T-helper 1 cell treated with Interleukin-12 subunit alpha and Interleukin-12 subunit beta and Interleukin-4 antibody, amounts not matched to agents 30 ng/mL and 1 ng/mL, for 36 hours (primary cell): Measurements from ENCODE around the gene CPNE2. TPM values are rescaled to one million over a fixed set of nuclear protein-coding genes. Genes with fewer than 3 reads are reported as not detected.

Experiments used
- intact Hi-C: fragments of 100-400 bp; cut with micrococcal nuclease; formaldehyde crosslinking; loops from one replicate; pipeline ENCODE4 v1.15.1; 2024
- total RNA-seq: library from RNA; stranded (reverse); gene quantifications from 2 replicates; pipeline ENCODE4 v1.2.3, GENCODE V29; 2022

Gene CPNE2
- total RNA-seq, 1 donor from 2014 or later: 6.6 TPM

- intact Hi-C loops: no loop called here
These were observed 31.0 kb downstream of the CPNE2 start for GRCh38 chr16:57123216-57123973.

GRCh38 chr16:57123974-57124674 lies 31.7 kb downstream of the CPNE2 start:
- intact Hi-C loops: no loop called here

DNA sequence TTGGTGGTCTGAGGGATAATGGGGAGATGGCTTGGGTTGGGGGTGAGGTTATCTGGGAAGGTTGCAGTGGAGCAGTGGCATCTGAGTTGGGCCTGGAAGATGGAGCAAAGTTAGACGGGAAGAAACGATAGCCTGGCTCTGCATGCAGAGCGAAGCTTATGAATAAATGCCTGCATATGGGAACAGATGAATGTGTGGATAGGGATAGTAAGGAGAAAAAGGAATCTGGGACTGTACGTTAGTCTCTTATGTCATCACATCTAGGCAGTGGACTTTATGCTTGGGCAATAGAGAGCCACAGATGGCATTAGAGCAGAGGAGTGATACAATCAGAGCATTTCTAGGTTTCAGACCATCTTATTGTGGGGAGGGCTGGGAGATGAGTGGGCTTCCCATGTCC lies 33.0 kb downstream of the CPNE2 start:
- intact Hi-C loops: no loop called here

GRCh38 chr16:57125969-57126368 lies 33.6 kb downstream of the CPNE2 start:
- intact Hi-C loops: no loop called here

DNA sequence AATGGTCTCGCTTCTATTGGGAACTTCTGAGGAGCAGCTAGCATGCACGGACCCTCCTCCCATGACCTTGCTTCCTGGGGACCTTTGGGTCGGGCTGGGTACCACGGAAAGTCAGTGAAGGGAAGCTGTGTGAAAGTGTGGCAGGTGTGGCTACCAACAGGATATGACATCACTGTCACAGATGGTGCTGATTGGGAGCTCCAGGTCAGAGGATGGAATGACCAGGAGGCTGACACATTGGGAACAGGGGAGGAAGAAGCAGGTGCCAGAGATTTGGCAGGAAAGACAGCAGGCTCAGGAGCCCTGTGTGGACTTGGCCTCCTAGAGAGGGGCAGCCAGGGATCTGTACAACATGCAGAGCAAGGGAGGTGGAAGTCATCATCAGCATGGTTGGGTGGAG lies 34.0 kb downstream of the CPNE2 start:
- intact Hi-C loops: no loop called here

- intact Hi-C loops: no loop called here
These were observed 34.8 kb downstream of the CPNE2 start for GRCh38 chr16:57127037-57127763.

DNA sequence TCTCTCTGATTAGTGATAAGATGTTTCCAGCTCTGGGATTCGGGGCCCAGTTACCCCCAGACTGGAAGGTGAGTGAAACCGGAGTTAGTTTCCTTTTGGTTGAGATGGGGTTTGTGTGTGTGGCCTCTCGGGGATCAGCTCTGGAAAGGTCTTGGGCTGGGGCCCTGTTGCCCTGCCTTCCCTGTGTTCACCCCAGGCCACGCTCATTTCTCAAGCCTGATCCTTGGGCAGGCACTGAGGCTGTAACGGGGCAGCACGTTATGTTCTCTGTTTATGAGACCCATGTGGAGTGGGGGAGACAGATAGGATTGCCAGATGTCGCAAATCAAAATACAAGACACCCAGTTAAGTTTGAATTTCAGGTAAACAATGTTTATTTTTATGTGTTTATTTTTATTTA lies 35.5 kb downstream of the CPNE2 start:
- intact Hi-C loops: loop anchor here (2.0 kb wide), 2 partner anchors 43 to 59 kb away; partner anchors contain the start of genes PSME3IP1 and RSPRY1

- intact Hi-C loops: loop anchor here (2.0 kb wide), 2 partner anchors 44 to 58 kb away; partner anchors contain the start of genes PSME3IP1 and RSPRY1
These were observed 36.5 kb downstream of the CPNE2 start for GRCh38 chr16:57128771-57129389.

GRCh38 chr16:57130950-57131321 lies 38.6 kb downstream of the CPNE2 start:
- intact Hi-C loops: no loop called here

DNA sequence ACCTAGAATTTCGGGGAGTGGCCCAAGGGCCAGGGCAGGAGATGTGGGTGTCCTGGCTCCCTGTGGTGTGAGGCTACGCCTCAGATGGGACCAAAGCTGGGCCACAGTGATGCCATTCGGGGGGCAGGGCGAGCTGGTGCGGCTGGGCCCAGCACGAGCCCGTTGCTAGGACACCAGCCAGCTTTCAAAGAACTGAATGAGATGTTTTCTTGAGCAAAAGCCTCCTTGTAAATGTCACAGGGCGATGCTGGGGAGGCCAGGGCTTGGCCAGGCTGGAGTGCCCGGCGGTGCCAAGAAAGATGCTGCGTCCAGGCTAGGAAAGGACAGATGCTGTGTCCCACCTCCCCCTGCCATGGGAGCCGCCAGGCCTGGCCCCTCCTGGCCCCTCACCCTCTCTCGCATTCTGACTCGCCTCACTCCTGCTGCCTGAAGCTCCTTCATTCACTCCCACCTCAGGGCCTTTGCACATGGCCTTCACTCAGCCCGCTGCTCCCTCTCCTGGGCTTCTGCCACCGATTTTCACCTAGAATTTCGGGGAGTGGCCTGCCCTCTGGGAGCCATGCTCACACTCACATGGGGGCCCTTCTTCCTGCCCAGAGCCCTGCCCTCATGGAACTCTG lies 39.1 kb downstream of the CPNE2 start:
- intact Hi-C loops: no loop called here

- intact Hi-C loops: no loop called here
These were observed 40.1 kb downstream of the CPNE2 start for GRCh38 chr16:57132470-57132869.

GRCh38 chr16:57133031-57133430 lies 40.6 kb downstream of the CPNE2 start:
- intact Hi-C loops: no loop called here

- intact Hi-C loops: no loop called here
These were observed 41.5 kb downstream of the CPNE2 start for GRCh38 chr16:57133886-57134285.

GRCh38 chr16:57134982-57135381 lies 42.6 kb downstream of the CPNE2 start:
- intact Hi-C loops: no loop called here

DNA sequence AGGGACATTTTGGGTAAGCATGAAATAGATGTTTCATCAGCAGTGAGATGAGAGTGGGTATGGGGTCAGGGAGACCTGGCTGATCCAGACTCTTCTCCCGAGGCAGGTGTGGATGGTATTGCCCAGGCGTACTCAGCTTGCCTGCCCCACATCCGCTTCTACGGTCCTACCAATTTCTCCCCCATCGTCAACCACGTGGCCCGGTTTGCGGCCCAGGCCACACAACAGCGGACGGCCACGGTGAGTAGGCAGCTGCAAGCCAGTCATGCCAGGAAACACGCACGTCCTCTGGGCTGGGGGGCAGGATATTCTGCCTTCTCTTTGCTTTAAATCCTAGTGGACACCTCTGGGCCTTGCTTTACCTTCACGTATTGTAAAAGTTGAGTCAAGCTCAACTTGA lies 44.7 kb downstream of the CPNE2 start:
- intact Hi-C loops: no loop called here

DNA sequence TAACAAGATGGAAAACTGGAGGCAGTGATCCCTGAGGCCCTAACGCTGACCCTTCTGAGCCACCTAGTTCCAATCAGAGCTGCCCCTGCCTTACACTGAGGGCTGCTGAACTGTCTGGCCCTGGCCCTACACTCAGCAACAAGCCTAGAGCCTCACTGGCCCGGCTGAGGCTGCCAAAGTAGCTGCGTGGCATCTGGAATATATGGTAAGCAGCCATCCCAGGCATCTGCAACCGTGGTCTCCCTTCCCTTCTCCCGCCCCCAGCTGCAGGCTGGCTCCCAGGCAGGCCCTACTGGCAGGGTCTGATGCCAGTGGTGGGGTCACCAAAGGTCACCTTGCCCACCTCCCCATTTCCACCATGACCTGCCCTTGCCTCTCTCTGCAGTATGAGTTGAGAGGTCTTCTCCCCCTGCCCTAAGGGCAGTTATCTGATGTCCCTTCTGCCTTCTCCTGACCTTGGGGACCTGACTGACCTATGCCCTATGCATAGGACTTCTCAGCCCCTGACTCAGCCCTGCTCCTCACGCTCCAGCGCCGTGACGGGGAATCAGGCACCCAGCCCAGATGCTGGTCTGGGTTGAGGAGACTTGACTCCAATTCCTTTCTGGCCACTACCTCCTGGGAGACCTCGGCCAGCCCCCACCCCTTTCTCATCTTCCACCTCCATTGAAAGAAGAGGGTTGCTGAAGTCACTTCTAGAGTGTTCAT lies 45.3 kb downstream of the CPNE2 start:
- intact Hi-C loops: no loop called here

DNA sequence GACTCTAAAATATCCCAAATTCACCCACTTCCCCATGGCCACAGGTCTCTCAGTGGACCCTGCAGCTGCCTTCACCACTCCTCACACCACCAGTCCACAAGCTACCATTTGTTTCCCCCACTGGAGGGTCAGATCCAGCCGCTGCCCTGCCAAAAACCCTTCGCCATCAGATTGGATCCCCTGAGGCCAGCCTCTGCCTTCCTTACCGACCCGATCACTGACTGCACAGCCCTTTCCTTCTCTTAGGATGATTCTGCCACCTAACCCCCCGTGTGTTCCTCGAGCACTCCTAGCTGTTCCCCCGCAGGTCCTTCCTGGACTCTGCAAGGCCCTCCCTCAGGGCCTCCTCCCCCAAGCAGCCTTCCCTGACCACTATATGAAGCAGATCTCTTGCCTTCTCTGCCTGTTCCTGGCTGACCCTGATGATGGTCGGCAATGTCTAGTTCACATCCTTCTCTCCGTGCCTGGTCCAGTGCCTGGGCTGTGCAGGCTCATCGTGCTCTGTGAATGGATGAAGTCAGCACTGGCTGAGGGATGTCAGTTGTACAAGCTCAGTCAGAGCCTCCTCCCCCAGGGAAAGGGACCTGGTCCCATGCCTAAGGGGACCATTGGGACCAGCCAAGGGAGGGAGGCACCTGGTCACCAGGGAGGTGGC lies 46.0 kb downstream of the CPNE2 start:
- intact Hi-C loops: no loop called here

- intact Hi-C loops: no loop called here
These were observed 48.7 kb downstream of the CPNE2 start for GRCh38 chr16:57140931-57141668.
